Thoracic aorta (tissue), 2 donors: ENCODE results near the gene RORC. TPM values are rescaled to one million over a fixed set of nuclear protein-coding genes. Genes with fewer than 3 reads are reported as not detected.

Source experiments
- ATAC-seq: fragments of 150-250 bp; one replicate; pipeline ENCODE4 v1.8.0; 2017; ENCODE audit warnings: low read depth; ENCODE audit not compliant: insufficient number of reproducible peaks, low FRiP score
- DNase-seq: peaks from one replicate; pipeline ENCODE4 v3.0.0-alpha.2; 2020; ENCODE audit warnings: low spot score
- H3K27ac ChIP-seq, 2 donors: fragments of 200-600 bp; sonication (generic); 1 replicate in 1 of 2; 2 replicates in 1 of 2; pipeline ENCODE4 v1.5.1; 2016; ENCODE audit warnings: mild to moderate bottlenecking in 2 of 2, moderate library complexity in 2 of 2
- H3K27me3 ChIP-seq: fragments of 200-600 bp; sonication (generic); replicated peaks from 2 replicates; pipeline ENCODE4 v1.6.0; 2016; ENCODE audit warnings: mild to moderate bottlenecking; ENCODE audit not compliant: insufficient read depth
- H3K36me3 ChIP-seq: fragments of 200-600 bp; sonication (generic); one replicate; pipeline ENCODE4 v1.5.1; 2016
- H3K4me1 ChIP-seq, 2 donors: fragments of 200-600 bp; sonication (generic); 1 replicate in 1 of 2; 2 replicates in 1 of 2; pipeline versions ENCODE4 v1.5.1 to v1.6.0; 2016; ENCODE audit warnings: low read depth in 2 of 2, mild to moderate bottlenecking in 1 of 2; ENCODE audit not compliant: control insufficient read depth in 1 of 2
- H3K4me3 ChIP-seq: fragments of 200-600 bp; sonication (generic); 2 replicates; pipeline ENCODE4 v1.5.1; 2016; ENCODE audit warnings: mild to moderate bottlenecking
- H3K9me3 ChIP-seq: fragments of 200-600 bp; sonication (generic); 2 replicates; pipeline ENCODE4 v1.5.1; 2016
- total RNA-seq, 2 donors: library from RNA; depleted of rRNA; stranded (reverse); fragments of >200 nt; gene quantifications; one replicate each; pipeline versions ENCODE4 v1.1.0 to v1.2.3, GENCODE V29; 2016
- TF ChIP-seq, protein P1 (sequence below): fragments of 200-600 bp; sonication (generic); IDR thresholded peaks from one replicate; pipeline ENCODE4 v1.5.1; 2019; ENCODE audit warnings: antibody characterized with exemption

RORC gene
- total RNA-seq, 2 donors from 2014 or later = not detected

DNA sequence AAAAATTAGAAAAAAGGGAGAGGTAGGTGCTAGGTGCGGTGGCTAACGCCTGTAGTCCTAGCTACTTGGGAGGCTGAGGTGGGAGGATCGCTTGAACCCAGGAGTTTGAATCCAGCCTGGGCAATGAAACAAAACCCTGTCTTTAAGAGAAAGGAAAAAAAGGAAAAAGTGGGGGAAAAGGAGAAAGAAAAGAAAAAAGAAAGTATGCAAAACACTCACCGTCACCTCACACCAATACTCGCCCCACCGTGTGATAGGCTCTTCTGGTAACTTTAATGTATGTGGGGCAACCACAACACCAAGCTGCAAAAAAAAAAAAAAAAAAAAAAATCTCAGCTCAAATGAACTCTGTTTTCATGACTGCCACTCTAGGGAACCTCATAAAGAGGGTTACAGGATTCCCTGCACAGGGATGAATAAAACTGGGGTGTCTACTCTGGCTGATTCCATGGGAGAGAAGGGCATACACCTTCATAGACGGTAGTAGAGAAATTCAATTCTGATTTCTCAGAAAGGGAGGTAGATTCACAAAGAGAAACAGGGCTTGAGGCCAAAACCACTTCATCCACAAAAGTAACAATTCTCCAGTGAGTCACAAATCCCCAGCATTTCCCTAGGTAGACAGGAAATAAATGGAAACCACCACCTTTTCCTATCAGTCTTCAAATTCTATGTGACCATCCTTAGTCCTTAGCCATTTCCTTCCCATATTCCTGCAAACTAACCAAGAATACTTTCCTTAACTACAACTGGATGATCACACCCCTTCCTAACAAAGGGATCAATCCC, 70.8 kb downstream of the RORC start:
- Histone ChIP-seq H3K27me3 (no peaks in the 10 kb centered on the region), H3K27ac (no peak overlapping the region), H3K36me3 (peaks cover 11% of the 10 kb centered on the region), H3K9me3 (no peaks in the 10 kb centered on the region), H3K4me1 (peaks cover 8 to 13% of the 10 kb centered on the region in 2 donors), H3K4me3 (no peak overlapping the region)
- ATAC-seq (no peak), DNase-seq (no peak)
- TF ChIP-seq, protein P1, sequence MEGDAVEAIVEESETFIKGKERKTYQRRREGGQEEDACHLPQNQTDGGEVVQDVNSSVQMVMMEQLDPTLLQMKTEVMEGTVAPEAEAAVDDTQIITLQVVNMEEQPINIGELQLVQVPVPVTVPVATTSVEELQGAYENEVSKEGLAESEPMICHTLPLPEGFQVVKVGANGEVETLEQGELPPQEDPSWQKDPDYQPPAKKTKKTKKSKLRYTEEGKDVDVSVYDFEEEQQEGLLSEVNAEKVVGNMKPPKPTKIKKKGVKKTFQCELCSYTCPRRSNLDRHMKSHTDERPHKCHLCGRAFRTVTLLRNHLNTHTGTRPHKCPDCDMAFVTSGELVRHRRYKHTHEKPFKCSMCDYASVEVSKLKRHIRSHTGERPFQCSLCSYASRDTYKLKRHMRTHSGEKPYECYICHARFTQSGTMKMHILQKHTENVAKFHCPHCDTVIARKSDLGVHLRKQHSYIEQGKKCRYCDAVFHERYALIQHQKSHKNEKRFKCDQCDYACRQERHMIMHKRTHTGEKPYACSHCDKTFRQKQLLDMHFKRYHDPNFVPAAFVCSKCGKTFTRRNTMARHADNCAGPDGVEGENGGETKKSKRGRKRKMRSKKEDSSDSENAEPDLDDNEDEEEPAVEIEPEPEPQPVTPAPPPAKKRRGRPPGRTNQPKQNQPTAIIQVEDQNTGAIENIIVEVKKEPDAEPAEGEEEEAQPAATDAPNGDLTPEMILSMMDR = no peak

DNA sequence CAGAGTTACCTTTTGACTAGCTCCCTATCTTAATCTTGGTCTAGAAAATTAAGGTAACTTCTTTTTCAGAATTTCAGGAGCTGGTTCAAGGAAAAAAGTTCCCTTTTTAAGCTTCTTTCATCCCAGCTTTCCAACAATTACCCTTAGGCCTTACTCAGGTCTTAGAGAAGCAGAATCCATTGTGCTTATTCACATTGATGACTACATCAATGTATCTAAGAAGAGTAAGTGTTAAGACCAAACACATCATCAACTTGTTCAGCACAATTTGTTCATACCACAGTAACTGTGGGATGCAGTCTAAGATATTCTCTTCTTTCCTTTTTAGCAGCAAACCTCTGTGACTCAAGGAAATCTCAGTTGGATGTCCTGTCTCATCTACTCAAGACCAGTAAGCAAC, 72.4 kb downstream of the RORC start:
- peaks cover 11% of the 10 kb centered on the region for H3K36me3 ChIP-seq
- H3K9me3 ChIP-seq = no peaks in the 10 kb centered on the region
- no peak for DNase-seq
- no peaks in the 10 kb centered on the region for H3K27me3 ChIP-seq
- ATAC-seq = no peak
- peaks cover 6 to 10% of the 10 kb centered on the region in 2 donors for H3K4me1 ChIP-seq
- TF ChIP-seq, protein P1 = no peak
- no peak overlapping the region for H3K27ac ChIP-seq
- H3K4me3 ChIP-seq = no peak overlapping the region

DNA sequence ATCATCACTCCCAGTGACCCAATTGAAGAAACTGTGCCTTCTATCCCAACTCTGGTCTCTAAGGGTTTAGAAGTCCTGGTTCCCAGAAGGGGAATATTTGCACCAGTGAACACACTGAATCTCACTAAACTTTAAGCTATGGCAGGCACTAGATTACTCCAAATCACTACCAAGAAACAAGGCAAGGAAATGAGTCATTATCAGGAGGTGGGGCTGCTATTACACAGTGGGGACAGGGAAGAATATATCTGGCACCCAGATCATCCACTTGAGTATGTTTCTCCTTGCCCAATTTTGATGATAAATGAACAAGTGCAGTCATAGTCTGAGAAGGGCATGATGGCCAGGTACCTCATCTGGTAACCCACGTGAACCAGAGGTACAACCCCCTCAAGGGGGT, 75.3 kb downstream of the RORC start:
- Histone ChIP-seq H3K4me3 (no peak overlapping the region), H3K27ac (no peak overlapping the region), H3K4me1 (no peaks in the 10 kb centered on the region), H3K27me3 (no peaks in the 10 kb centered on the region), H3K36me3 (peaks cover 1% of the 10 kb centered on the region), H3K9me3 (no peaks in the 10 kb centered on the region)
- TF ChIP-seq, protein P1 = no peak
- ATAC-seq (no peak), DNase-seq (no peak)

Other genes starting within 250 kb of the RORC start
- 10 to 100 TPM; 25.6 to 46.7 TPM for gene SNX27, start 219.8 kb downstream of the RORC start, total RNA-seq
- gene CELF3, start 115.0 kb downstream of the RORC start, total RNA-seq = not detected
- not detected for gene RIIAD1, start 110.3 kb downstream of the RORC start, total RNA-seq
- 10 to 100 TPM; 47.9 to 65.7 TPM for gene MRPL9, start 68.3 kb downstream of the RORC start, total RNA-seq
- gene TDRKH, start 41.3 kb downstream of the RORC start, total RNA-seq = 1 to 10 TPM; 3.1 to 3.2 TPM
- not detected for gene LINGO4, start 26.4 kb downstream of the RORC start, total RNA-seq
- not detected for gene C2CD4D, start 8.0 kb upstream of the RORC start, total RNA-seq
- gene THEM5, start 21.9 kb upstream of the RORC start, total RNA-seq = not detected
- gene THEM4, start 77.7 kb upstream of the RORC start, total RNA-seq = 10 to 100 TPM in 1 of 2 donors, 1 to 10 TPM in 1; 7.7 to 23.3 TPM
- 100 to 1,000 TPM in 1 of 2 donors, 10 to 100 TPM in 1; 47.0 to 107 TPM for gene S100A10, start 162.1 kb upstream of the RORC start, total RNA-seq
- gene S100A11, start 205.2 kb upstream of the RORC start, total RNA-seq = 100 to 1,000 TPM; 196 to 210 TPM